H9 (cell line): ENCODE results near the gene ITGA8. TPM values are rescaled to one million over a fixed set of nuclear protein-coding genes. Genes with fewer than 3 reads are reported as not detected.

Source experiments
- DNase-seq: peaks from one replicate; pipeline ENCODE4 v3.0.0-alpha.2; 2017
- H2AFZ ChIP-seq: one replicate; pipeline ENCODE4 v1.6.1; 2013; ENCODE audit warnings: mild to moderate bottlenecking, low read length, control low read depth, moderate library complexity
- H2AK5ac ChIP-seq: 2 replicates; pipeline ENCODE4 v1.6.1; 2013; ENCODE audit warnings: low read length, control low read depth, mixed read lengths; ENCODE audit not compliant: insufficient read length
- H2BK120ac ChIP-seq: one replicate; pipeline ENCODE4 v1.6.1; 2013; ENCODE audit warnings: low read depth, mild to moderate bottlenecking, low read length, control low read depth, inconsistent platforms; ENCODE audit not compliant: poor library complexity, severe bottlenecking
- H2BK12ac ChIP-seq: 2 replicates; pipeline ENCODE4 v1.6.1; 2013; ENCODE audit warnings: low read length, control low read depth, mixed read lengths, low read depth; ENCODE audit not compliant: insufficient read length
- H2BK15ac ChIP-seq: 2 replicates; pipeline ENCODE4 v1.6.1; 2013; ENCODE audit warnings: low read depth, low read length, control low read depth
- H2BK20ac ChIP-seq: one replicate; pipeline ENCODE4 v1.6.1; 2013; ENCODE audit warnings: low read depth, mild to moderate bottlenecking, low read length, control low read depth, inconsistent platforms; ENCODE audit not compliant: poor library complexity, severe bottlenecking
- H2BK5ac ChIP-seq: 2 replicates; pipeline ENCODE4 v1.6.1; 2013; ENCODE audit warnings: low read length, control low read depth, mixed read lengths; ENCODE audit not compliant: insufficient read length
- H3K14ac ChIP-seq: 2 replicates; pipeline ENCODE4 v1.6.1; 2013; ENCODE audit warnings: low read length, control low read depth; ENCODE audit not compliant: insufficient read depth
- H3K18ac ChIP-seq: 2 replicates; pipeline ENCODE4 v1.6.1; 2013; ENCODE audit warnings: low read depth, mild to moderate bottlenecking, mixed read lengths, low read length, control low read depth; ENCODE audit not compliant: insufficient read length
- H3K23ac ChIP-seq: 2 replicates; pipeline ENCODE4 v1.6.1; 2013; ENCODE audit warnings: low read length, control low read depth, mixed read lengths, low read depth; ENCODE audit not compliant: insufficient read length
- H3K23me2 ChIP-seq: 2 replicates; pipeline ENCODE4 v1.6.1; 2013; ENCODE audit warnings: low read depth, mild to moderate bottlenecking, mixed read lengths, low read length, control low read depth; ENCODE audit not compliant: insufficient read length, poor library complexity, severe bottlenecking
- H3K27ac ChIP-seq: 2 replicates; pipeline ENCODE4 v1.5.1; 2013; ENCODE audit warnings: low read length, control low read depth, mixed read lengths, low read depth; ENCODE audit not compliant: insufficient read length
- H3K27me3 ChIP-seq: 2 replicates; pipeline ENCODE4 v1.6.1; 2013; ENCODE audit warnings: low read length, control low read depth, inconsistent platforms; ENCODE audit not compliant: insufficient read depth
- H3K4ac ChIP-seq: 2 replicates; pipeline ENCODE4 v1.6.1; 2013; ENCODE audit warnings: low read depth, mild to moderate bottlenecking, control low read depth, inconsistent platforms, low read length, moderate library complexity
- H3K4me1 ChIP-seq: 2 replicates; pipeline ENCODE4 v1.6.1; 2013; ENCODE audit warnings: low read length, control low read depth, inconsistent platforms; ENCODE audit not compliant: insufficient read depth
- H3K4me2 ChIP-seq: 2 replicates; pipeline ENCODE4 v1.6.1; 2013; ENCODE audit warnings: low read length, control low read depth, mixed read lengths; ENCODE audit not compliant: insufficient read length, insufficient read depth
- H3K56ac ChIP-seq: 2 replicates; pipeline ENCODE4 v1.6.1; 2013; ENCODE audit warnings: low read depth, mild to moderate bottlenecking, mixed read lengths, low read length, control low read depth; ENCODE audit not compliant: insufficient read length
- H3K79me1 ChIP-seq: 2 replicates; pipeline ENCODE4 v1.6.1; 2013; ENCODE audit warnings: low read depth, mild to moderate bottlenecking, moderate library complexity, low read length, control low read depth, inconsistent platforms; ENCODE audit not compliant: insufficient read depth, poor library complexity, severe bottlenecking
- H3K79me2 ChIP-seq: 2 replicates; pipeline ENCODE4 v1.6.1; 2013; ENCODE audit warnings: low read length, control low read depth, inconsistent platforms; ENCODE audit not compliant: insufficient read depth
- H3K9ac ChIP-seq: 2 replicates; pipeline ENCODE4 v1.6.1; 2013; ENCODE audit warnings: low read length, control low read depth, mixed read lengths; ENCODE audit not compliant: insufficient read length; ENCODE audit errors: extremely low read depth
- H3K9me3 ChIP-seq: one replicate; pipeline ENCODE4 v1.6.1; 2013; ENCODE audit warnings: low read depth, low read length, inconsistent platforms; ENCODE audit not compliant: control insufficient read depth
- H3T11ph ChIP-seq: one replicate; pipeline ENCODE4 v1.6.1; 2013; ENCODE audit warnings: mild to moderate bottlenecking, low read length, control low read depth, inconsistent platforms
- H4K20me1 ChIP-seq: one replicate; pipeline ENCODE4 v1.6.1; 2013; ENCODE audit not compliant: control insufficient read depth, insufficient read length, insufficient read depth
- H4K5ac ChIP-seq: 2 replicates; pipeline ENCODE4 v1.6.1; 2013; ENCODE audit warnings: low read depth, mild to moderate bottlenecking, mixed read lengths, low read length, control low read depth; ENCODE audit not compliant: insufficient read length
- H4K8ac ChIP-seq: replicated peaks from 2 replicates; pipeline ENCODE4 v1.6.1; 2013; ENCODE audit warnings: low read length, control low read depth, mixed read lengths, low read depth; ENCODE audit not compliant: insufficient read length
- H4K91ac ChIP-seq: 2 replicates; pipeline ENCODE4 v1.6.1; 2013; ENCODE audit warnings: low read depth, mild to moderate bottlenecking, moderate library complexity, mixed read lengths, low read length, control low read depth; ENCODE audit not compliant: insufficient read length
- H3K27ac Mint-ChIP-seq, 3 experiments: 2 replicates in 2 of 3; 3 replicates in 1 of 3; pipeline ENCODE4 v1.8.0; 2020 to 2021; ENCODE audit warnings: mixed read lengths in 3 of 3, mild to moderate bottlenecking in 1 of 3, moderate library complexity in 1 of 3
- H3K27me3 Mint-ChIP-seq: 2 replicates; pipeline ENCODE4 v1.8.0; 2021; ENCODE audit warnings: low read depth, mild to moderate bottlenecking, moderate library complexity, mixed read lengths
- H3K36me3 Mint-ChIP-seq, 3 experiments: 2 replicates in 2 of 3; 3 replicates in 1 of 3; pipeline ENCODE4 v1.8.0; 2020 to 2021; ENCODE audit warnings: low read depth in 3 of 3, mixed read lengths in 3 of 3; ENCODE audit not compliant: insufficient read depth in 1 of 3
- H3K4me1 Mint-ChIP-seq, 2 experiments: 2 replicates each; pipeline ENCODE4 v1.8.0; 2020; ENCODE audit warnings: mixed read lengths in 2 of 2
- H3K4me3 Mint-ChIP-seq, 2 experiments: 2 replicates in 1 of 2; 3 replicates in 1 of 2; pipeline ENCODE4 v1.8.0; 2020 to 2021; ENCODE audit warnings: mild to moderate bottlenecking in 2 of 2, mixed read lengths in 2 of 2, moderate library complexity in 1 of 2
- H3K9me3 Mint-ChIP-seq, 2 experiments: 2 replicates in 1 of 2; 3 replicates in 1 of 2; pipeline ENCODE4 v1.8.0; 2020; ENCODE audit warnings: mild to moderate bottlenecking in 2 of 2, mixed read lengths in 2 of 2, moderate library complexity in 1 of 2
- WGBS: extraction: QIAGEN DNeasy Blood & Tissue Kit; methylation state at CpG from one replicate; pipeline ENCODE4 v1.1.7; 2013; ENCODE audit warnings: missing lambda C conversion rate, low lambda C conversion rate, mixed read lengths; ENCODE audit not compliant: insufficient read length; ENCODE audit errors: extremely low coverage; 5-methylcytosine and 5-hydroxymethylcytosine counted together
- total RNA-seq: library from RNA; stranded (reverse); gene quantifications from 2 replicates; pipeline ENCODE4 v1.2.1, GENCODE V29; 2021
- TF ChIP-seq, protein P1 (sequence below): fragments of 200-600 bp; sonication (generic); conservative IDR thresholded peaks from 3 replicates; pipeline ENCODE4 v1.8.0; 2021; ENCODE audit warnings: antibody characterized with exemption, mild to moderate bottlenecking

The ITGA8 gene
- total RNA-seq, 1 experiment from 2014 or later = not detected

DNA sequence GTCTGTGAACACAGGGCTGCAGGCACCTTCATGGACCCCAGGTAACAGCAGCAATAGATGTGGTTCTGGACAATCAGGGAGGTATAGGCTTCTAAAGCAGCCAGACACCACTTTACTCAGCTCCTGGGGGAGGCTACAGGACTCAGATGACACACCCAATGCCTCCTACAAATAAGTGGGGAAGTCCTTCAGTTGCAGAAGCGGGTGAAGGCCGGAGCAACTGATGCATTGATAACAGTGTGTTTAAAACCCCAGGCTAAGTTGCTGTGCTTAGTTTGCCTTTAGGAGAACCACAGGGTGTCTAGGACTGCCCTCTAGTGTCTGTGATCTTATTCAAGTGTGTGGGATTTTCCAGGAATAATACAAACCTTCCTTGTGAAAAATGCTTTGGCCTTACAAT lies 5.9 kb upstream of the ITGA8 start:
- TF ChIP-seq, protein P1, sequence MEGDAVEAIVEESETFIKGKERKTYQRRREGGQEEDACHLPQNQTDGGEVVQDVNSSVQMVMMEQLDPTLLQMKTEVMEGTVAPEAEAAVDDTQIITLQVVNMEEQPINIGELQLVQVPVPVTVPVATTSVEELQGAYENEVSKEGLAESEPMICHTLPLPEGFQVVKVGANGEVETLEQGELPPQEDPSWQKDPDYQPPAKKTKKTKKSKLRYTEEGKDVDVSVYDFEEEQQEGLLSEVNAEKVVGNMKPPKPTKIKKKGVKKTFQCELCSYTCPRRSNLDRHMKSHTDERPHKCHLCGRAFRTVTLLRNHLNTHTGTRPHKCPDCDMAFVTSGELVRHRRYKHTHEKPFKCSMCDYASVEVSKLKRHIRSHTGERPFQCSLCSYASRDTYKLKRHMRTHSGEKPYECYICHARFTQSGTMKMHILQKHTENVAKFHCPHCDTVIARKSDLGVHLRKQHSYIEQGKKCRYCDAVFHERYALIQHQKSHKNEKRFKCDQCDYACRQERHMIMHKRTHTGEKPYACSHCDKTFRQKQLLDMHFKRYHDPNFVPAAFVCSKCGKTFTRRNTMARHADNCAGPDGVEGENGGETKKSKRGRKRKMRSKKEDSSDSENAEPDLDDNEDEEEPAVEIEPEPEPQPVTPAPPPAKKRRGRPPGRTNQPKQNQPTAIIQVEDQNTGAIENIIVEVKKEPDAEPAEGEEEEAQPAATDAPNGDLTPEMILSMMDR = peak; percentile 57
- WGBS = no CpG with 5 or more reads among the region's 2 CpGs
- H3K4me1 Mint-ChIP-seq = peaks cover 0 to 5% of the 10 kb centered on the region in 2 experiments; a peak in 1 of 4 replicates
- Histone ChIP-seq H2AFZ (no peak overlapping the region), H3K4me1 (no peaks in the 10 kb centered on the region), H3T11ph (no peak overlapping the region), H3K9ac (no peak overlapping the region), H3K27ac (no peak overlapping the region), H3K79me1 (no peaks in the 10 kb centered on the region), H3K4me2 (no peak overlapping the region), H3K23ac (no peak overlapping the region), H2BK20ac (no peak overlapping the region), H3K56ac (no peak overlapping the region), H2BK5ac (no peak overlapping the region), H4K20me1 (no peaks in the 10 kb centered on the region), H3K18ac (no peak overlapping the region), H3K79me2 (no peaks in the 10 kb centered on the region), H3K23me2 (no peaks in the 10 kb centered on the region), H2BK15ac (no peak overlapping the region), H2BK120ac (no peak overlapping the region), H3K9me3 (no peaks in the 10 kb centered on the region), H2BK12ac (no peak overlapping the region), H3K27me3 (no peaks in the 10 kb centered on the region), H4K5ac (no peak overlapping the region), H4K91ac (no peak overlapping the region), H2AK5ac (no peak overlapping the region), H3K14ac (no peak overlapping the region), H4K8ac (no peak overlapping the region), H3K4ac (no peak overlapping the region)
- DNase-seq = no peak
- H3K27me3 Mint-ChIP-seq = peaks cover 26% of the 10 kb centered on the region
- no peak overlapping the region for H3K4me3 Mint-ChIP-seq
- H3K9me3 Mint-ChIP-seq = no peaks in the 10 kb centered on the region
- no peaks in the 10 kb centered on the region for H3K36me3 Mint-ChIP-seq
- H3K27ac Mint-ChIP-seq = no peak overlapping the region
